Measurements from ENCODE around the gene WDFY4.

Gene WDFY4

DNA sequence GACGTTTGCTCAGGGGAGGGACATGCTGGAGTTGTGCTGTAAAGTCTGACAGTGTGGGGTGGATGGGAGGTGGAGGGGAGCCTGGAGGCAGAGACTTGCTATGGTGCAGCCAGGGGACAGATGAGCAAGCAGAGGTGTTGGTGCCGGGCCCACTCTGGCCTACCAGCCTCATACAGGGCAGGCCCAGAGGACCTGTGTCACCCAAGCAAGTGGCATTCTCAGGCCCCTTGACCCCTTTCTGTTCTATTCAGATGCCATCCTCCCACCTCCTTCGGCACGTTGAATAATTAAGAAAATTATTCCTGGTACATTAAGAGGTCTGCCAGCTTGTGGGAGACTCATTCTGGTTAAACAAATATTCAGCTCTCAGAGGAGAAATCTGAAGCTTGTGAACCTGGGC is 8.5 kb downstream of the WDFY4 start:
- no peak for DNase-seq

- DNase-seq = no peak
Observed at GRCh38 chr10:48694371-48695030, 9.8 kb downstream of the WDFY4 start.

GRCh38 chr10:48695636-48696534 is 11.2 kb downstream of the WDFY4 start:
- no peak for DNase-seq

- no peak for DNase-seq
Observed at GRCh38 chr10:48696535-48696873, 11.8 kb downstream of the WDFY4 start.

DNA sequence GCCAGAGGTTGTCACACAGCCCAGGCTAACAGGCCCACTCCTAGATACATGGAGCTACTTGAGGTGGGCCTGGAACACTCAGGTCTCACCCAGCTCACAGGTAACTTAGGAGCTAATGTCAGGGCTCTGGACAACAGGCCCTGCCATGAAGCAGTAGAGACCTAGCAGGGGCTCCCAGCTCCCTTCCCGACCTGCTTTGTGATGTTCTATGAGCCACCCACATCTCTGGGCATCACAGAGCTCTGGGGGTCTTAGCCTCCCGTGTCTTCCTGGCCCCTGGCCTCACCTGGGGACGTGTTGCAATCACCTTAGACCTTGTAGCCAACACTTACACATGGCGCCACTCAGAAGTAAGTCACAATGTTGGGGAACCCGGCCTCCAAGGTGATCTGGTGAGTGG is 12.4 kb downstream of the WDFY4 start:
- DNase-seq = no peak

DNA sequence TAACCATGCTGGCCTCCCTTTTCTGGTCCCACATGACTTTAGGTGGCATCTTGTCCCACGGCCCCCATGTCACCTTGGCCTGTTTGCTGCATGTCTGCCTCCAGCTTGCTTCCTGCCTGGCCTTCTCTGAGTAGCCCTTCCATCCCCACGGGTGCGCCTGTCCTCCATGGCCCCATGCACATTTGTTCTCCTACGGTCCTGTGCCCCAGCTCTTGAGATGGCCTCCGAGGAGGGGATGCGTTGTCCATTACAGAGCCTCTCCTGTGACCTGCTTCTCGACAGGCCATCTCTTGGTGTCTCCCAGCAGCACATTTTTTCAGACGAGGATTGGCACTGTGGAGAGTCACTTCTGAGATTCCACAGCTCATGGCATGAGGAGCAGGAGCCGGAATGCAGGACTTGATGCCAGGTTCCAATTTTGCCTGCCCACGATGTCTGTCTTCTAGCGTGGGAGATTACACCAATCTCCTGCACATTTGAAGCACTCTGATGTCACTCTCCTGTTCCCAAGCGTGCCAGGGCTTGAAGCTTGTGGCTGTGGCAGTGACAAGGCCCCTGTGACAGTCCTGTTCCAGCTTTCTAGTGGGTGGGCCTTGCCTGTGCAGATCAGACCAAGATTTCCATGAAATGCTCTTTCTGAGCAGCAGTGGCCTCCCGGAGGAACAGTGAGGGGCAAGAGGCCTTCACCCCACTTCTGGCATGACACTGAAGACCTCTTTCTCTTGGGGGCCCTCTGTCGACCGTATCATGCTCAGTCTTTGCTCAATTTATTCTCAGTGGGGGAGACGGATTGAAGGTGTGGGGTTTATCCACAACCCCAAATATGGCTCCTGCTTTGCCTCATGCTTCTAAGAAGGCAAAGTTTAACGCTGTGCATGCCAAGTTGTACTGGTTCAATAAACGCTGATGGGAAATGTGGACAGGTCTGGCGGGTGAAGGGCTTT is 13.4 kb downstream of the WDFY4 start:
- no peak for DNase-seq

DNA sequence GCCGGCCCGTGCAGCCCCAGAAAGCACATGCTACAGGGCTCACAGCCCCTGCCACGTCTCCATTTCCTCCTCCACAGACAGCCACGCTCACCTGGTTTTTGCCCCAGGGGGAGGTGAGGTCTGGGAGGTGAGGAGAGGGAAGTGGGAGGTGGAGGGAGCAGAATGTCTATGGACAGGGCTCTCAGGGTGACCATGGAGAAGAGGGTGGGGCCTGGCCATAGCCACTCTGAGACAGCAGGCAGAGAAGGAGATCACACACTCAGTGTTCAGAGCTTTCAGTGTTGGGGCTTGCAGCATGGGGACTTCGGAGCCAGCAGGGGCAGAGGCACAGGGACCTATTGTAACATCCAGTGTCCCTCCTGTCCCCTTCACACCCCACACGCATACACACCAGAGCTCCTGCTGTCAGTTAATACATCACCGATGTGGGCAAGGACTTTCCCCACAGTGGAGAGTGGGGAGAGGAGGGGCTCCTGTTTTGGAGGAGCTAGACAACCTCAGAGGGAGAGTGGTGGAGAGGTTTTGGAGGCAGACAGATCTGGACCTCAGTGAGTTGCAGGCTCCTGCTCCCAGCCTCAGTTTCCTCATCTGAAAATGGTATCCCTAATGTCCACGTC is 14.4 kb downstream of the WDFY4 start:
- DNase-seq = no peak

DNA sequence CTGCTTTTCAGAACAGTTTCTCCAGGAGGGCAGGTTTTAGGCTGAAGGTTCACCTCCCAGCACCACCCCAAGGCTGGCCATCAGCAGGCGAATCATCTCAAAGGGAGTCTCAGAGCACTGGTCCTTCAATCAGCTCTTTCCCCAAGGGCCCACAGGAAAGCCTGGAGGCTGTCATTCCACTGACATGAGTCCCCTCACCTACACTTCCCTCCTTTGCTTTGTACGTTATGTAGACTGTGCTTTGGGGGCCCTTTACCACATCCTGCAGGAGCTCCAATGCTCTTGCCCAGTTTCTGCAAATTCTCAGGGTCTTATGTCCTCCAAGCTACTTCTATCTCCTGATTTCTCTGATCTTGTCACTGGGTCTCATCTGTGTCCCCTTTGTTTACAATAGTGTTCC is 15.4 kb downstream of the WDFY4 start:
- DNase-seq = no peak

DNA sequence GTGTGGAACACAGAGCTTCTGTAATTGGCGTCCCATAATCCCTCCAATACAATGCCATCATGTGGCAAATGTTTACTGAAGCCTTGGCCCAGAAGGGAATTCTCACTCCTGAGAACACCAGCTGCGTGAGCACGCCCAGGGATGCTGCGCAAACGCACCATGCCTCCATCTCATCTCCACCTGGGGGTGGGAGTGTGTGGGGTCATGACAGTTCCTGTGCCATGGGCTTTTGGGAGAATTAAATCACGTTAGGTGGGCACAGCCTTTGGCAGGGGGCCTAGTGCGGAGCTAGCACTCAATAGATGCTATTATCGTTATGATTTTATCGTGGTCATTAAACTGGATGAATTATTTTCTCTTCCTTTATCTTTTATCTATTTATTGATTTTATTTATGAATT is 15.8 kb downstream of the WDFY4 start:
- no peak for DNase-seq

- no peak for DNase-seq
Observed at GRCh38 chr10:48701139-48701901, 16.6 kb downstream of the WDFY4 start.

GRCh38 chr10:48701941-48702340 is 17.3 kb downstream of the WDFY4 start:
- DNase-seq = no peak

DNA sequence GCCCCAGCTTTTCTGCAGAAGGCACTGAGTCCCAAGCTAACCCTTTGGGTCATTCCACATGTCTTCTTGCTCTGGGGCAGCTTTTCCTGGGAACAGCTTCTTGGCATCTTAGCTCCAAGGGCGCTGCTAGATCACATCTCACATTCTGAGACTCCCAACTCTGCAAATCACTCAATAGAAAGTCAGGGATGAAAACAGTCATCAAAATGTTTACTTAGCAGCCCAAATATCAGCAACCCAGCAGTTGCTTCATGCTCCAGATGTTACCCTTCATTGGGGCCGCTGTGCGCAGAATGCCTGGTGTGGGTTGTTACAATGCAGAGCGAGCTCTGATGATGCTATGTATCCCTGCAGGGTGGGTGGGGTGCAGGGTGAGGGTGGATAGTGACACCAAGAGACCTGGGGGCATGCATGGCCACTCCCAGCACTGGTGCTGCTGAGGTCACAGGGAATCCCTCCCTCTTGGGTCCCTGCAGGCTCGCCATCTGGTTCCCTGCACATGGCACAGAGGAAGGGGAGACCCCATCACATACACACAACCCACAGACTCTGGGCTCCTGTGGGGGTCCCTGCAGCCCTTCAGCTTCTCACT is 19.0 kb downstream of the WDFY4 start:
- no peak for DNase-seq

DNA sequence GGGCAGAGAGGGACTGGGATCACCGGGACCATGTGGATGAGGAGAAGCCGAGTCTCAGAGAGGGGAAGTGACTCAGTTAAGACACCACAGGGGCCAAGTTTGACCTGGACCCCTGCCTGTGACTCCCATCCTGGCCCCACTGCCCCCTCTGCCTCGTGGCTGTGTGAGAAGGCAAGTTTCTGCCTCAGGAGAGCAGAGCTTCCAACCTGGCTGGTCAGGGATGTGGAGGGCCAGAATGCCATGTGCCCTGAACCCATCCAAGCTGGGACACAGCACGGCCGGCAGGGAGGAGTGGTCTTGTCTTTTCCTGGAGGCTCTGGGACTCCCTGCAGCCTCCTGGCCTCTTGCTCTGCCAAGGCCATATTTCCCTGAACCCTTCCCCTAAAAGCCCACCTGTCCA is 19.5 kb downstream of the WDFY4 start:
- DNase-seq = no peak

- no peak for DNase-seq
Observed at GRCh38 chr10:48705401-48705938, 20.8 kb downstream of the WDFY4 start.

DNA sequence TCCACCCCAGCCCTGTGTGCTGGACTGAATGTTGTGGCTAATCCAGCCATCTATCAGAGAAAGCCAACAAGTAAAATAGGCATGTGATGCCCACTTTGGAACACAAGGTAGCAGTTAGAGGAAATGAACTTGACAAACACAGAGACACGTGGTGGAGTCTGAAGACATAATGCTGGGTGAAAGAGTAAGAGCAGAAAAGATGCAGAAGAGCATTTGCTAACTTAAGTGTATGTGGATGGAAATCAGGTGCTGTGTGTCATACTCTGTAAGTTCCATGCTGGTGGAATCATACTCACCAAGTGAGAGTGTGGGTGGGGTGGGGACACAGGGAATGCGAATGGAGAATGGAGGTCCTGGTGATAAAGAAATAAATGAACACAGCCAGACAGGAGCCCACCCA is 22.8 kb downstream of the WDFY4 start:
- no peak for DNase-seq

DNA sequence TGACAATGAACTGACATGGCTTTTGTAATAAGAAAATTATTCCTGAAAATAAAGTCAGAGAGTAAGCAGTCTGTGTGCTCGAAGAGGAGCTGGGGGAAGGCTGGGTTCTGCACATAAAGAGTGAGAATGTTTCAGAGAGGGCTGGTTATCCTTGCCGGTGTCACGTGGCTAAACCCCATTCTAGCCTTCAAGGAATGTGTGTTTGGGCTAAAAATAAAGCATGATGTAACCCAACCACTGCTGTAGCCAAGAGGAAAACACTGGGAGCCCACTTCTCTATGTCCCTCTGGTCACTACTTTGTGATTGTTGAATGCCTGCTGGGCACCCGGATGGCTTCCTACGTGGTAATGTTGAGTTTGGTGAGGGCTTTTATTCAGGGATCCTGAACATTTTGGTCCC is 23.5 kb downstream of the WDFY4 start:
- DNase-seq = no peak

- no peak for DNase-seq
Observed at GRCh38 chr10:48710647-48711275, 26.1 kb downstream of the WDFY4 start.

DNA sequence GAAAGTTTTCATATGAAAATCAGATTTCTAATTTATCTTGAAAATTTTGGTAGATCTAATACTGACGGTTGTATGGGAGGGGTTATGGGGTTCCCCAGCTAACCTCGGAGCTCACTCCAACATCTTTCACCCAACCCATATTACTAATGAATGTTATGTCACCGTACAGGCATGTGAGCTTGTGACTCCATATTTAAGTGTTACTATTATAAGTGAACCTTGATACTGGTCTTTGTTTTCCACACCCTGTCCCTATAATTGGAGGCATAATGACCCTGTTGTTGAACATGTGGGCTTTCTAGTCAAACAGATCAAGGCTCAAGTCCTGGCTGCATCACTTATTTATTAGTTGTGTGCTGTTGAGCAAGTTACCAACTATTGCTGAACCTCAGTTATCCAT is 27.2 kb downstream of the WDFY4 start:
- DNase-seq = no peak

DNA sequence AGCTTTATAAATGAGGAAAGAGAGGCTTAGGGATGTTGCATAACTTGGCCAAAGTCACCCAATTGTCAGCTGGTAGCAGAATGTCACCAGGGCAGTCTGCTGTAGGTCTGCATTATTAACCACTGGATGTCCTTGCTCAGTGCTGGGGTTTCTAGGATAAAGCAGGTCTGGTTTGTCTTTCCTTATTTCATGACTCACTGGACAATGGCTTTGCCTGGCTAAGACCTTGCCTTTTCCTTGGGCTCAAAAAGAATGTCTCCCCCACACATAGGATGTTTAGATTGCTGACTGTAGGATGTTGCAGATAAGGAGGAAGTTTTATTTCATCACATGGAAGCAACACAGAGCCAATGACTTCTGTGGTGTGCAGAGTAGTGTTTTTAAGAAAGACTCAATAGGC is 29.4 kb downstream of the WDFY4 start:
- no peak for DNase-seq

GRCh38 chr10:48716416-48716815 is 31.7 kb downstream of the WDFY4 start:
- DNase-seq = no peak

GRCh38 chr10:48720611-48721010 is 35.9 kb downstream of the WDFY4 start:
- DNase-seq = no peak

Data from activated CD4-positive, alpha-beta T cell treated with anti-CD3 and anti-CD28 coated beads, Interleukin-2, amount 50 U/mL, for 1 hour (primary cell).